Upper lobe of left lung (tissue), 4 donors: Measurements from ENCODE around the gene NXNL2.

Experiments used
- CTCF ChIP-seq, 6 experiments: fragments of 450-650 bp in 4 of 6; fragments of 200-600 bp in 2 of 6; sonication (generic) in 2 of 6; IDR thresholded peaks; one replicate each; pipeline ENCODE4 v1.5.1; 2016 to 2019; ENCODE audit warnings: antibody characterized with exemption in 6 of 6
- EP300 ChIP-seq, 4 donors: sonication (generic); formaldehyde crosslinking; IDR thresholded peaks; one replicate each; pipeline ENCODE4 v1.5.1; 2017; ENCODE audit warnings: antibody characterized with exemption in 4 of 4, control low read depth in 2 of 4
- POLR2A ChIP-seq, 4 donors: fragments of 450-650 bp; IDR thresholded peaks; one replicate each; pipeline ENCODE4 v1.5.1; 2016 to 2017; ENCODE audit warnings: antibody characterized with exemption in 4 of 4, mild to moderate bottlenecking in 2 of 4
- POLR2AphosphoS5 ChIP-seq, 2 donors: sonication (generic); formaldehyde crosslinking; IDR thresholded peaks; one replicate each; pipeline ENCODE4 v1.5.1; 2017; ENCODE audit warnings: antibody characterized with exemption in 2 of 2

- TF ChIP-seq POLR2A (IDR thresholded peaks at IDR 0.05) (no peak), CTCF (IDR thresholded peaks at IDR 0.05) (no peak), POLR2AphosphoS5 (IDR thresholded peaks at IDR 0.05) (no peak), EP300 (IDR thresholded peaks at IDR 0.05) (no peak)
Measured at GRCh38 chr9:88536951-88537760, 2.2 kb downstream of the NXNL2 start.
